HG03354 (cell line): ENCODE data around the gene RASSF4.
"Not testable (repeated sequence)": the region's sequence is repeated elsewhere in the genome, so short reads cannot be mapped to it uniquely, and the experiment has no call there.

Experiments used
- ATAC-seq: cut with Tn5 transposase; IDR thresholded peaks from one replicate; pipeline ENCODE4 v1.9.1; 2021; ENCODE audit warnings: mild to moderate bottlenecking; ENCODE audit not compliant: unreplicated experiment, poor library complexity, severe bottlenecking

The RASSF4 gene

GRCh38 chr10:44995914-44996669, 36.5 kb downstream of the RASSF4 start:
- no peak for ATAC-seq

- ATAC-seq = no peak
Measured at GRCh38 chr10:44997105-44997748, 37.6 kb downstream of the RASSF4 start.

GRCh38 chr10:44998146-44998631, 38.6 kb downstream of the RASSF4 start:
- ATAC-seq = no peak

GRCh38 chr10:45000138-45000751, 40.6 kb downstream of the RASSF4 start:
- peak; percentile 0 for ATAC-seq

GRCh38 chr10:45000752-45001380, 41.3 kb downstream of the RASSF4 start, which contains the start of gene ZNF22:
Gene ZNF22 (plus strand): TSS chr10:45000923. CDS start chr10:45003369, 2,446 bp downstream.
- peak; percentile 77 for ATAC-seq

GRCh38 chr10:45001381-45002148, 42.0 kb downstream of the RASSF4 start:
- ATAC-seq = peak; percentile 90

- no peak for ATAC-seq
Measured at GRCh38 chr10:45003432-45004000, 43.9 kb downstream of the RASSF4 start.

- ATAC-seq = no peak
Measured at GRCh38 chr10:45004661-45005060, 45.1 kb downstream of the RASSF4 start.

- no peak for ATAC-seq
Measured at GRCh38 chr10:45005284-45005683, 45.7 kb downstream of the RASSF4 start.

- no peak for ATAC-seq
Measured at GRCh38 chr10:45006276-45007030, 46.9 kb downstream of the RASSF4 start.

- peak; percentile 87 for ATAC-seq
Measured at GRCh38 chr10:45008524-45009161, 49.0 kb downstream of the RASSF4 start.

GRCh38 chr10:45014557-45014956, 55.0 kb downstream of the RASSF4 start:
- ATAC-seq = not testable (repeated sequence)

- no peak for ATAC-seq
Measured at GRCh38 chr10:45015590-45015989, 56.0 kb downstream of the RASSF4 start.

GRCh38 chr10:45023426-45023825, 63.8 kb downstream of the RASSF4 start:
- ATAC-seq = no peak

- no peak for ATAC-seq
Measured at GRCh38 chr10:45034301-45034700, 74.7 kb downstream of the RASSF4 start.

- ATAC-seq = no peak
Measured at GRCh38 chr10:45035673-45036072, 76.1 kb downstream of the RASSF4 start.

- ATAC-seq = no peak
Measured at GRCh38 chr10:45040921-45041542, 81.4 kb downstream of the RASSF4 start.

GRCh38 chr10:45044290-45044689, 84.7 kb downstream of the RASSF4 start:
- no peak for ATAC-seq
